Activated CD8-positive, alpha-beta memory T cell treated with anti-CD3 and anti-CD28 coated beads for 1 hour (primary cell): ENCODE results near the gene TP53I11.
A peak's percentile ranks its signal among the peaks of the same experiment; 100 is the strongest.

Experiments
- DNase-seq, 2 donors: peaks; one replicate each; pipeline ENCODE4 v3.0.0-alpha.2; 2020; ENCODE audit warnings: low read depth in 1 of 2; ENCODE audit errors: extremely low read depth in 1 of 2

Gene TP53I11

GRCh38 chr11:44916331-44916730, 34.4 kb downstream of the TP53I11 start:
- DNase-seq: no peak

DNA sequence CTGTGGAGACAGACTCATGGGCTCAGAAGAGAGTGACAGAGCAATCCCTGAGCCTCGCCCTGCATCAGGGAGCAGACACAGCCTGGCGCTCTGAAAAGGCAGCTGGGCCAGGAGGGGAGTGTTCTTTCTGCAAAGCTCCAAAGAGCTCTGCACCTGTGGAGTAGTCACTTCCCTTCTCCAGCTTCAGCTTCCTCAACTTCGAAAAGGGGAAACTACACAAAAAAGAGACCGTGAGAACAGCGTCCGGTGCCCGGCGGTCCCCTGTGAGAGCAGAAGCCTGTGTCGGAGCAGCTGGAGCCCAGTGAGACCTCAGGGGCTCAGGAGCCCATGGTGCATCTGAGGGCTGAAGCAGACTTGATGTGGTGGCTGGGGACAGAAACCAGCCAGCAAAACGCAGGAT, 35.1 kb downstream of the TP53I11 start:
- DNase-seq: no peak

GRCh38 chr11:44915004-44915403, 35.7 kb downstream of the TP53I11 start:
- no peak for DNase-seq

DNA sequence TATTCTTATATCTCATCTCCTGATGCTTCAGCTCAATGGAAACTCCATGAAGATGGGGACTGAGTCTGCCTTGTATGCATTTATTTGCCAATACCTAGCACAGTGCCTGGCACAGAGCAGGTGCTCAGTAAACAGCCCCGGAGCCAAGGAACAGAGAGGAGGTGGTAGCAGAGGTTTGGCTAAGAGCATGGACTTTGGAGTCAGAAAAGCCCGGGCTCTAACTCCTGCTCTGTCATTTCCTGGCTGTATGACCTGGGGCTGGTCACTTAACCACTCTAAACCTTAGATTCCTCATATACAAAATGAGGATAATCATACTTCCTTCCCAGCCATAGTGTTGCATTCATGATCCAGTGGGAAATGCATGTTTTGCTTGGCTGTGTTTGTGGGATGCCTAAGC, 36.6 kb downstream of the TP53I11 start:
- no peak for DNase-seq

DNA sequence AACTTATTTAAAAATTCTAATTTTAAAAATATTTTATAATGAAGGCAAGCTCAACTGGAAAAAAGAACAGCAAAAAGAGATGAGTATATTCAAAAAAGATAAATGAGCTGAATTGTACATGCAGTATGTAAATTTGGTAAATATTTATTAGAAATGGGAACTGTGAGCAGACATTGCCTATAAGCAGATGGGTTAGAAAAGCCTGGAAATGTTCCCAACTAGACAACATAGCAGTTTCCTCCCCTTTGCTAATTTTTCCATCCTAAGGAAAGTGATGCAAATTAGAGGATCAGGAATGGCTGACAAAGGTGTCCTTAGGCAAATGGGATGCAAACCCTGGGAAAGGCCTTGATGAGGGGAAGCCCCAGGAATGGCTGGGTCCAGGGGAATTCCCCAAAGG, 37.2 kb downstream of the TP53I11 start:
- DNase-seq: no peak

GRCh38 chr11:44912270-44912987, 38.3 kb downstream of the TP53I11 start:
- no peak for DNase-seq

- DNase-seq: peak; percentile 54 to 81
Measured at GRCh38 chr11:44911029-44911814, 39.5 kb downstream of the TP53I11 start.

GRCh38 chr11:44910591-44910990, 40.1 kb downstream of the TP53I11 start:
- DNase-seq: no peak

- no peak for DNase-seq
Measured at GRCh38 chr11:44909557-44909956, 41.1 kb downstream of the TP53I11 start.

DNA sequence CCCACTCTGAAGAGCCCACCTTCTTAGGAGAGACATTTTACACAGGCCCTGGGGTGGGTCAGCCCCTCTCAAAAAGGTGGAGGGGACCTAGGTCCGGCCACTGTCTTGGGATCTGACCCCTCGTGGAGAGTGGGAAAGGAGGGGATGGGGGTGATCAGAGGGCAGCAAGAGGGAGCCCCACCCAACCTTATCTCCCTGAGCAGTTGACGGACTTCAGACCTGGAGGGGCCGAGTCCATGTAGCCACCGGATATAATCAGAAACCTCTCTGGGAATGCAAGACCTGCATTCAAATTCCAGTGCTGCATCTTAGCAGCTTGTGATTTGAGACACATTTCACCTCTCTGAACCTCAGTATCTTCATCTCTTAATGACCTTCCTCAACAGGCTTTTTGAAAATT, 44.0 kb downstream of the TP53I11 start:
- no peak for DNase-seq

- no peak for DNase-seq
Measured at GRCh38 chr11:44905131-44905866, 45.4 kb downstream of the TP53I11 start.

GRCh38 chr11:44904261-44905020, 46.2 kb downstream of the TP53I11 start:
- DNase-seq: no peak

DNA sequence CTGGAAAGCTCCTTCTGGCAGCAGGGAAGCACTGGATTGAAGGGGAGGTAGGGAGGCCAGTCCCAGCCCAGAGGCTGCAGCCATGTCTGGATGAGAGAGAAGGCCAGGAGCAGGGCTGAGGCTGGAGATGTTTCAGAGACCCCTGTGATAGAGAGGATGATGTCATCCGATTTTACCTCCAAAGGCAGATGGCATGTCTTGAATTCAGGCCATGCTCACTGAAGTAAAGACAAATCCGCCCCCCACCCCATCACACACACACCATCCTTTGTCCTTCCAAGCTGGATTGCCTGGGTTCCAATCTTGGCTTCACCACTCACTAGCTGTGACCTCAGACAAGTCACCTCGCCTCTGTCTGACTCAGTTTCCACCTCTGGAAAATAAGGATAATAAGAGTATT, 47.2 kb downstream of the TP53I11 start:
- no peak for DNase-seq

DNA sequence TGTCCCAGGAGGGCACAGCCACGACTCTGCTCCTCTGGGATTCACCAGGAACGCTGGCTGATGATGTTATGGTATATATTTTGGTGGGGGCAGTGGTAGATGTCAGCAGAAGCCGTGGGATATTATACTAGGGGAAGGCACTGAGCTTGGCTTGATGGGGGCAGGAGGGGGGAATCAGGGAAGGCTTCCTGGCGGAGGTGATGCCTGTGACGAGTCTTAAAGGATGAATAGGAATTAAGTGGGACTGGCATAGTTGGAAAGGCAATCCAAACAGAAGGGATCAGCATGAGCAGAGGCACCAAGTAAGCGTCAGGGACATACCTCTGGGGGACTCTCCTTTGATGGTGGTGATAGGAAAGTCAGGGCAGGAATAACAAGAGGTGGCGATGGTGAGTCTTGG, 47.6 kb downstream of the TP53I11 start:
- DNase-seq: no peak

DNA sequence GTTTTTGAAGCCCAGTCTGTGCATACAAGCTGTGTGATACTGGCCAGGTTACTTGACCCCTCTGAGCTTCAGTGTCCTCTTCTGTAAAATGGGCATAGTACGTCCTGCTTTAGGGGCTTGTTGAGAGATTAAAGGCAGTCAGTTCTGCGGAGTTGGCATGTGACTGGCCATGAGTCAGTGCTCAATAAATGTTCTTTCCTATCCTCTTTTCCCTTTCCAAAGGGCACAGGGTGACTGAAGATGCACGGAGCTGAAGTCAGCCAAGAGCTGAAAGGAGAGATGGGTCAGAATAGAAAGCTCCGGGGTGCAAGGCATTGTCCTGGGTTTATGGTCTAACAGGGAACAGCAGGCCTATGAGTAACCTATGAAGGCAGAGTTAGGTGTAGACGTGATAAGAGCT, 48.9 kb downstream of the TP53I11 start:
- DNase-seq: no peak

DNA sequence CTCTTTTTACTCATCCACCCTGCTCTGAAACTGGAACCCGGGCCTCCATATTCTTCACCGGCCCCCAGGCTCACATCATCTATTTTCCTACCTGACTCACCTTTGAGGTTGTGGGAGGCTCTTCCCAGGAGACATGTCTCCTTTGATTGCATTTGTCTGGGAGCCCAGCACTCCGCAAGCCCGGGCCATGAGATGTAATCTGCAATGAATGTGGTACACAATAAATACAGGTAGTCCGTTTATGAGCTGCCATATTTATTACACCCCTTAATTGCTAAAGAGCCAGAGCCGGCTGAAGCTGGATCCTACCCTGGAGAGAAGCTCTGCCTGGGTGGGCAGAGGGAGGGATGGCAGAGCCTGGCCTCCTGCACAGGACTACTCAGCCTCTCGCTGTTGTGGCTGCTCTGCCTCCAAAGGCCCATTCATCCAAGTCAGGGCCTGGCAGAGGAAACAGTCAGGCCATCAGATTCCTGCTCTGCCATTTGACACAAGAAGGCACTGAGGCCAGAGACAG, 49.5 kb downstream of the TP53I11 start:
- no peak for DNase-seq

GRCh38 chr11:44899959-44900358, 50.7 kb downstream of the TP53I11 start:
- no peak for DNase-seq

DNA sequence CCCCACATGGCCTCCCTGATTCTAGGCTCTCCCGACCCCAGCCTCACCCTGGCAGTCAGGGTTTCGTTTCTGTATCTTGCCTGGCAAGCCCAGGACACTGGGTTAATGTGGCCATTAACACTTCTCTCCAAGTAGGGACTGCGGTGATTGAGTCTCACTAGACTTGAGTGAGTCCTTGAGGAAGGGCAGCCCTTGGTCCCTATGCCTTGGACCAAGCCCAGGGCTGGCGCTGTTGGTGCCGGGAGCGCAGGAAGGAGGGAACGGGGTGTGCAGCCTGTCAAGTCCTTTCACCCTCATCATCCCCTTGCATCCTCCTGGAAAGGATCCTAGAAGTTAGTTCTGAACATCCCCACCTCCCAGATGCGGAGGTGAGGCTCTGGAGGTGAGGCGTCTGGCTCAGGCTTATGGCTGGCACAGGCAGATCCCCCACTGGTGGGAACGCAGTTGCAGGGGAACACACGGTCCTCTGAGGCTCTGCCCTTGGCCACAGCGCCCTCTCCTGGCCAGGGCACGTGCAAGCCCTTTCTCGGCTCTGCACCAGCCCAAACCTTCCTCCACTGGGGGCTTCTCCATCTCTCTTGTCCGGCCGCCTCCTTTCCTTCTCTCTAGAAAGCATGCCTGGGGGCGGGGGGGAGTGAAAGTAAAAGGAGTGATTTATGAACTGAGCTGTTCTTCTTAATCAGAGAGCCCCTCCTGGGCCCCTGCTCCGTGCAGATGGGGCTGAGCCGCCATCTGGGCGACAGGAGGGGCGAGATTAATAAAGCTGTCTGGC, 56.7 kb downstream of the TP53I11 start:
- peak in 1 of 2 donors; percentile 45 for DNase-seq

DNA sequence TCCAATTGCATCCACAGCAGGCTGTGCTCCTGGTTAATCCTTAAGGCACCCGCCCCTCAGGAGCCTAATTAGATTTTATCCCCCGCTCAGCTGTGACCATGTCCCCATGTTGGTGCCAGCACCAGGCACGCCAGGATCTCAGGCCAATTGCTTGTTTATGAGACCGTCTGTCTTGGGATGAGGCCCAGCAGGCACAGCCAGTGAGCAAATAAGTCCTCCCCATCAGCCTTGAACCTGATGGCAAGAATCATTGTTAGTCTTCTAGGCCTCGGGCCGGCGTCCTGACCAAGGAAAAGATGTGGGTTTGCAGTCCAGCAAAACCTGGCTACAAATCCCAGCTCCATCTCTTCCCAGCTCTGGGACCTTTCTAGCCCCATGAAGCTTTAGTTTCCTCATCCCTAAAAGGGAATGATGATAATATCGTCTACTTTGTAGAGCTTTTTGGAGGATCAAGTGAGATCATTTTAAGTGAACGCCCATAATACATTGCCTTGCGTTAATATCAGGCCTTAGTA, 57.3 kb downstream of the TP53I11 start:
- no peak for DNase-seq

DNA sequence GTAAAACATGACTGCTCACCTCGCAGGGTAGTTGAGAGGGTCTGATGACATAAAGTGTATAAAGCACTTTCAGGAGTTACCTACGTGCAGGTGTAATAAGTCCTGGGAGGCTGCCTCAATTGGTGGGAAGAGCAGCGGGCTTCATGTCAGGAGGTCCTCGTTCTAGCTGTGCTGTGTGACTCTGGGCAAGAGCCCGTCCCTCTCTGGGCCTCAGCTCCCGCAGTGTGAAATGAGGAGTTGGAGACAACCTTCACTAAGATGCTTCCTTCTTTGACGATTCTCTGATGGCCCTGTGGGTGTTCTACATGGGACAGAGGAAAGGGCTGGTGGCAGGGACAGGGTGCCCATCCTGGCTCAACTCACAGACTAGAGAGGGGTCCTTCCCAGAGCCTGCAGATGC, 57.8 kb downstream of the TP53I11 start:
- DNase-seq: no peak
